A549 (cell line): Measurements from ENCODE around the gene ARL15. TPM values are rescaled to one million over a fixed set of nuclear protein-coding genes. Genes with fewer than 3 reads are reported as not detected.

ENCODE experiments used
- ATAC-seq, 2 experiments: fragments of 200-7000 bp in 1 of 2; fragments of >200 bp in 1 of 2; cut with Nextera tagmentation in 1 of 2; cut with Tn5 transposase in 1 of 2; 3 replicates each; pipeline versions ENCODE4 v1.8.0 to v1.9.1; 2018 to 2020; ENCODE audit warnings: mild to moderate bottlenecking in 1 of 2, moderate library complexity in 1 of 2
- CTCF ChIA-PET: fragments of 300-600 bp; sonication (Branson Sonifier 250); formaldehyde crosslinking; extraction: SDS; loops from one replicate; lab custom pipeline; 2021; ENCODE audit warnings: antibody characterized with exemption, inconsistent platforms; lab: Yijun Ruan, JAX
- POLR2A ChIA-PET: fragments of 350-600 bp; formaldehyde crosslinking; extraction: SDS; loops from one replicate; lab custom pipeline; 2021; ENCODE audit warnings: antibody characterized with exemption, inconsistent platforms; lab: Yijun Ruan, JAX
- DNase-seq, 2 experiments: peaks; one replicate each; pipeline versions ENCODE4 v3.0.0 to v3.0.0-alpha.2; 2011 to 2016; ENCODE audit warnings: low read depth in 1 of 2, low spot score in 1 of 2
- FAIRE-seq: peaks from 2 replicates; lab custom pipeline; 2011; peaks lifted over from hg19 to GRCh38; lab: Jason Lieb, UNC
- H3K27ac ChIP-seq, 2 experiments: fragments of >200 bp; sonication (Bioruptor Twin); formaldehyde crosslinking; 3 replicates each; pipeline ENCODE4 v1.5.1; 2016 to 2017
- H3K4me1 ChIP-seq: fragments of >200 bp; sonication (Bioruptor Twin); formaldehyde crosslinking; 3 replicates; pipeline ENCODE4 v1.6.1; 2016
- H3K4me2 ChIP-seq: fragments of >200 bp; sonication (Bioruptor Twin); formaldehyde crosslinking; 3 replicates; pipeline ENCODE4 v1.6.1; 2016
- H3K4me3 ChIP-seq: fragments of >200 bp; sonication (Bioruptor Twin); formaldehyde crosslinking; 3 replicates; pipeline ENCODE4 v1.5.1; 2016
- H3K9me3 ChIP-seq: fragments of >200 bp; sonication (Bioruptor Twin); formaldehyde crosslinking; 3 replicates; pipeline ENCODE4 v1.6.1; 2016
- CBX2 ChIP-seq: fragments of 200-600 bp; sonication (generic); IDR thresholded peaks from 2 replicates; pipeline ENCODE4 v1.6.1; 2016; ENCODE audit warnings: low read depth, mild to moderate bottlenecking, borderline replicate concordance
- CBX8 ChIP-seq: fragments of 200-600 bp; sonication (generic); IDR thresholded peaks from 2 replicates; pipeline ENCODE4 v1.6.1; 2016
- CEBPB ChIP-seq, 2 experiments: fragments of >200 bp in 1 of 2; sonication (Bioruptor Twin) in 1 of 2; formaldehyde crosslinking in 1 of 2; IDR thresholded peaks; 2 replicates each; pipeline ENCODE4 v1.6.1; 2012 to 2016
- CHD4 ChIP-seq: fragments of 200-600 bp; sonication (generic); IDR thresholded peaks from 2 replicates; pipeline ENCODE4 v1.6.1; 2016; ENCODE audit warnings: antibody characterized with exemption, mild to moderate bottlenecking, borderline replicate concordance
- EHF ChIP-seq: fragments of 250-450 bp; sonication (Bioruptor Pico); IDR thresholded peaks from 2 replicates; pipeline ENCODE4 v1.5.0; 2020; ENCODE audit warnings: mild to moderate bottlenecking
- ELK1 ChIP-seq: fragments of 150-350 bp; IDR thresholded peaks from 2 replicates; pipeline ENCODE4 v1.6.1; 2014; ENCODE audit warnings: low read depth, mild to moderate bottlenecking, low read length
- ESRRA ChIP-seq: fragments of 150-350 bp; IDR thresholded peaks from 2 replicates; pipeline ENCODE4 v1.6.1; 2014; ENCODE audit warnings: mild to moderate bottlenecking, low read length, borderline replicate concordance
- FOSB ChIP-seq: fragments of 250-450 bp; sonication (Bioruptor Pico); IDR thresholded peaks from 2 replicates; pipeline ENCODE4 v1.5.0; 2020; ENCODE audit warnings: mild to moderate bottlenecking, moderate library complexity
- HDAC2 ChIP-seq: fragments of 200-600 bp; sonication (generic); IDR thresholded peaks from 2 replicates; pipeline ENCODE4 v1.6.1; 2016
- HES2 ChIP-seq: fragments of >200 bp; sonication (Bioruptor Twin); formaldehyde crosslinking; IDR thresholded peaks from 2 replicates; pipeline ENCODE4 v1.6.1; 2016
- HMGXB4 ChIP-seq: fragments of 250-450 bp; sonication (Bioruptor Pico); IDR thresholded peaks from 2 replicates; pipeline ENCODE4 v1.5.0; 2021; ENCODE audit warnings: mild to moderate bottlenecking, moderate library complexity, borderline replicate concordance
- HOXB5 ChIP-seq: fragments of 250-450 bp; sonication (Bioruptor Pico); IDR thresholded peaks from 2 replicates; pipeline ENCODE4 v1.5.0; 2020; ENCODE audit warnings: mild to moderate bottlenecking, moderate library complexity
- JUNB ChIP-seq: fragments of >200 bp; sonication (Bioruptor Twin); formaldehyde crosslinking; IDR thresholded peaks from 2 replicates; pipeline ENCODE4 v1.6.1; 2016
- MAFK ChIP-seq: fragments of 450-650 bp; IDR thresholded peaks from 2 replicates; pipeline ENCODE4 v1.6.1; 2014; ENCODE audit not compliant: partially characterized antibody
- MYC ChIP-seq: IDR thresholded peaks from 2 replicates; pipeline ENCODE4 v1.6.1; 2012; ENCODE audit warnings: mild to moderate bottlenecking, inconsistent platforms, low read length, improper control_type of control experiment, borderline replicate concordance
- NFE2L2 ChIP-seq: fragments of 150-350 bp; conservative IDR thresholded peaks from 2 replicates; pipeline ENCODE4 v1.6.1; 2014; ENCODE audit warnings: low read length
- NPAS2 ChIP-seq: fragments of 250-450 bp; sonication (Bioruptor Pico); IDR thresholded peaks from 2 replicates; pipeline ENCODE4 v1.8.0; 2022; ENCODE audit warnings: mild to moderate bottlenecking, moderate library complexity, borderline replicate concordance
- NR3C1 ChIP-seq: fragments of >200 bp; sonication (Bioruptor Twin); formaldehyde crosslinking; IDR thresholded peaks from 3 replicates; pipeline ENCODE4 v1.6.1; 2017
- PBX3 ChIP-seq: IDR thresholded peaks from 2 replicates; pipeline ENCODE4 v1.6.1; 2012
- POLR2A ChIP-seq: IDR thresholded peaks from 2 replicates; pipeline ENCODE4 v1.6.1; 2012; ENCODE audit warnings: mild to moderate bottlenecking, low read length
- RAD21 ChIP-seq, 2 experiments: fragments of >200 bp in 1 of 2; sonication (Bioruptor Twin) in 1 of 2; formaldehyde crosslinking in 1 of 2; IDR thresholded peaks in 1 of 2; conservative IDR thresholded peaks in 1 of 2; 2 replicates in 1 of 2; 3 replicates in 1 of 2; pipeline ENCODE4 v1.6.1; 2012 to 2018; ENCODE audit warnings: inconsistent platforms in 1 of 2
- RARB ChIP-seq: fragments of 250-450 bp; sonication (Bioruptor Pico); IDR thresholded peaks from 2 replicates; pipeline ENCODE4 v1.8.0; 2021; ENCODE audit warnings: mild to moderate bottlenecking, moderate library complexity
- RFX5 ChIP-seq: fragments of 450-650 bp; IDR thresholded peaks from 2 replicates; pipeline ENCODE4 v1.7.1; 2014; ENCODE audit warnings: antibody characterized with exemption, mild to moderate bottlenecking, moderate library complexity
- TP53 ChIP-seq: fragments of 250-450 bp; sonication (Bioruptor Pico); IDR thresholded peaks from 2 replicates; pipeline ENCODE4 v1.5.0; 2021; ENCODE audit warnings: mild to moderate bottlenecking, moderate library complexity
- USF2 ChIP-seq: fragments of 450-650 bp; IDR thresholded peaks from 2 replicates; pipeline ENCODE4 v1.6.1; 2014; ENCODE audit warnings: antibody characterized with exemption
- ZC3H11A ChIP-seq: fragments of 450-650 bp; IDR thresholded peaks from 2 replicates; pipeline ENCODE4 v1.6.1; 2014; ENCODE audit warnings: antibody characterized with exemption, mild to moderate bottlenecking
- WGBS: methylation state at CpG from one replicate; pipeline ENCODE4 v1.1.6; 2017; ENCODE audit errors: missing lambda C conversion rate; 5-methylcytosine and 5-hydroxymethylcytosine counted together
- polyA plus RNA-seq, 4 experiments: library from polyadenylated mRNA; depleted of rRNA in 3 of 4; stranded (reverse); fragments of >200 nt; fragmentation: RNase III in 1 of 4; extraction: RNeasy Plus Mini Kit Qiagen cat#74134 plus additional on column Dnase treatment in 1 of 4; gene quantifications; 2 replicates in 3 of 4; 3 replicates in 1 of 4; pipeline ENCODE4 v1.2.3, GENCODE V29; 2011 to 2017

Gene ARL15
- polyA plus RNA-seq, 2 of the 4 experiments (the other 2 are of a cell fraction), result 11.8 to 12.1 TPM

GRCh38 chr5:53950621-53951020 is 359.8 kb downstream of the ARL15 start:
- Histone ChIP-seq H3K9me3 (peaks cover 2% of the 10 kb centered on the region; the same call in 1 of the 3 replicates), H3K4me2 (no peak overlapping the region), H3K4me3 (no peak overlapping the region), H3K27ac (no peak overlapping the region)
- POLR2A ChIA-PET, result no interaction called here
- DNase-seq, result no peak
- no peak for FAIRE-seq
- no peak for ATAC-seq
- CTCF ChIA-PET, result interaction anchor here (0.6 kb wide), 1 partner anchor 211 kb away, joined by 4 read pairs; no protein-coding TSS in a partner anchor
- TF ChIP-seq ESRRA (no peak), TP53 (CRISPR knock-in tag) (no peak), NFE2L2 (no peak), FOSB (CRISPR knock-in tag) (no peak), MYC (no peak), NPAS2 (CRISPR knock-in tag) (no peak), CBX8 (no peak), NR3C1 (no peak), HMGXB4 (no peak), EHF (CRISPR knock-in tag) (no peak), HES2 (no peak), USF2 (no peak), ZC3H11A (no peak), JUNB (no peak), ELK1 (no peak), RAD21 (conservative IDR thresholded peaks at IDR 0.05 in 1 of 2, IDR thresholded peaks at IDR 0.05 in 1 of 2) (no peak), RARB (no peak)
- TF ChIP-seq, all 56 proteins: peak for 0
- 86% methylated on average over 3 of the region's 3 CpGs for WGBS
- no peaks in the 10 kb centered on the region for H3K4me1 ChIP-seq

GRCh38 chr5:53948598-53948997 is 361.8 kb downstream of the ARL15 start:
- ATAC-seq (no peak), FAIRE-seq (no peak), DNase-seq (no peak)
- H3K27ac ChIP-seq, result no peak overlapping the region
- TF ChIP-seq CHD4 (no peak), MAFK (peak; percentile 96)
- H3K4me2 ChIP-seq, result no peak overlapping the region
- WGBS, result 84% methylated on average over 4 of the region's 4 CpGs
- ChIA-PET CTCF (no interaction called here), POLR2A (no interaction called here)
- no peaks in the 10 kb centered on the region for H3K4me1 ChIP-seq
- H3K4me3 ChIP-seq, result no peak overlapping the region
- H3K9me3 ChIP-seq, result no peaks in the 10 kb centered on the region

GRCh38 chr5:53946405-53947100 is 363.8 kb downstream of the ARL15 start:
- H3K4me3 ChIP-seq, result no peak overlapping the region
- ATAC-seq, result no peak
- 79% methylated on average over 5 of the region's 5 CpGs for WGBS
- no peak overlapping the region for H3K27ac ChIP-seq
- no peaks in the 10 kb centered on the region for H3K9me3 ChIP-seq
- FAIRE-seq, result no peak
- peaks cover 5% of the 10 kb centered on the region; the same call in 1 of the 3 replicates for H3K4me1 ChIP-seq
- CTCF ChIA-PET, result interaction anchor here (0.9 to 1.0 kb wide), 2 partner anchors 14 to 19 kb away, joined by 3 read pairs; no protein-coding TSS in a partner anchor
- H3K4me2 ChIP-seq, result no peak overlapping the region
- POLR2A ChIA-PET, result no interaction called here
- DNase-seq, result no peak
- TF ChIP-seq USF2, result no peak
- no peak for TF ChIP-seq HOXB5 (CRISPR knock-in tag)
- TF ChIP-seq RFX5, result no peak
- TF ChIP-seq HDAC2, result no peak
- no peak for TF ChIP-seq CBX2
- TF ChIP-seq ESRRA, result no peak
- TF ChIP-seq POLR2A, result no peak
- TF ChIP-seq JUNB, result no peak
- no peak for TF ChIP-seq NPAS2 (CRISPR knock-in tag)
- TF ChIP-seq PBX3, result no peak
- no peak for TF ChIP-seq CEBPB (IDR thresholded peaks at IDR 0.05)
- no peak for TF ChIP-seq HMGXB4
